H1 (cell line): ENCODE data around the gene TTC38. TPM values are rescaled to one million over a fixed set of nuclear protein-coding genes. Genes with fewer than 3 reads are reported as not detected.

ENCODE experiments used
- BCL11A ChIP-seq, 2 experiments: IDR thresholded peaks; one replicate each; pipeline ENCODE4 v1.6.1; 2011; ENCODE audit warnings: low read depth in 2 of 2, low read length in 2 of 2, mild to moderate bottlenecking in 2 of 2
- PHF8 ChIP-seq: fragments of 200-600 bp; sonication (generic); conservative IDR thresholded peaks from 2 replicates; pipeline ENCODE4 v1.7.1; 2012; ENCODE audit warnings: low read depth, mild to moderate bottlenecking, inconsistent platforms, low read length, moderate library complexity
- RFX5 ChIP-seq: IDR thresholded peaks from 2 replicates; pipeline ENCODE4 v1.6.1; 2011; ENCODE audit warnings: low read depth, low read length, improper control_type of control experiment, borderline replicate concordance
- RNF2 ChIP-seq: fragments of 200-900, 300-1000 bp; sonication (generic); IDR thresholded peaks from 2 replicates; pipeline ENCODE4 v1.7.1; 2016; ENCODE audit warnings: borderline replicate concordance, low read depth, mild to moderate bottlenecking, antibody characterized with exemption, low read length; ENCODE audit not compliant: poor library complexity, severe bottlenecking; ENCODE audit errors: missing control alignments
- RXRA ChIP-seq: IDR thresholded peaks from 2 replicates; pipeline ENCODE4 v1.6.1; 2011; ENCODE audit warnings: low read depth, mild to moderate bottlenecking, low read length, moderate library complexity; ENCODE audit not compliant: insufficient read depth
- SIN3A ChIP-seq, 2 experiments: IDR thresholded peaks in 1 of 2; conservative IDR thresholded peaks in 1 of 2; 2 replicates each; pipeline ENCODE4 v1.6.1; 2011 to 2012; ENCODE audit warnings: low read length in 2 of 2, improper control_type of control experiment in 1 of 2, low read depth in 1 of 2, mild to moderate bottlenecking in 1 of 2
- SP4 ChIP-seq: IDR thresholded peaks from 2 replicates; pipeline ENCODE4 v1.6.1; 2012; ENCODE audit warnings: low read length, inconsistent platforms
- TBP ChIP-seq: IDR thresholded peaks from 2 replicates; pipeline ENCODE4 v1.6.1; 2011; ENCODE audit warnings: low read depth, low read length, improper control_type of control experiment
- polyA plus RNA-seq, 7 experiments: library from polyadenylated mRNA; depleted of rRNA in 3 of 7; stranded (reverse) in 5 of 7; unstranded in 2 of 7; fragments of >200 nt in 5 of 7; fragments of 200-250 nt in 2 of 7; gene quantifications; 1 replicate in 5 of 7; 2 replicates in 1 of 7; 4 replicates in 1 of 7; pipeline versions ENCODE4 v1.2.1 to v1.2.3, GENCODE V29; 2011 to 2013; ENCODE audit warnings: missing spikeins in 2 of 7, mixed read lengths in 2 of 7
- total RNA-seq: library from RNA; stranded (reverse); fragmentation: NEBNext Ultra II Directional; extraction: Animal tissue kit (Norgen Biotek cat#: 25700); gene quantifications from 2 replicates; pipeline ENCODE4 v1.2.1, GENCODE V29; 2021
- TF ChIP-seq, protein P1 (sequence below): fragments of 300-600 bp; sonication (generic); IDR thresholded peaks from 2 replicates; pipeline ENCODE4 v1.7.1; 2012; ENCODE audit warnings: low read length, moderate library complexity, mild to moderate bottlenecking, inconsistent platforms; ENCODE audit not compliant: insufficient replicate concordance

Gene TTC38
- total and polyA plus RNA-seq, 2 of the 8 experiments (the other 6 are each of a cell fraction or from before 2014, with no cell fraction given): 25.3 to 34.8 TPM

- TF ChIP-seq, protein P1, sequence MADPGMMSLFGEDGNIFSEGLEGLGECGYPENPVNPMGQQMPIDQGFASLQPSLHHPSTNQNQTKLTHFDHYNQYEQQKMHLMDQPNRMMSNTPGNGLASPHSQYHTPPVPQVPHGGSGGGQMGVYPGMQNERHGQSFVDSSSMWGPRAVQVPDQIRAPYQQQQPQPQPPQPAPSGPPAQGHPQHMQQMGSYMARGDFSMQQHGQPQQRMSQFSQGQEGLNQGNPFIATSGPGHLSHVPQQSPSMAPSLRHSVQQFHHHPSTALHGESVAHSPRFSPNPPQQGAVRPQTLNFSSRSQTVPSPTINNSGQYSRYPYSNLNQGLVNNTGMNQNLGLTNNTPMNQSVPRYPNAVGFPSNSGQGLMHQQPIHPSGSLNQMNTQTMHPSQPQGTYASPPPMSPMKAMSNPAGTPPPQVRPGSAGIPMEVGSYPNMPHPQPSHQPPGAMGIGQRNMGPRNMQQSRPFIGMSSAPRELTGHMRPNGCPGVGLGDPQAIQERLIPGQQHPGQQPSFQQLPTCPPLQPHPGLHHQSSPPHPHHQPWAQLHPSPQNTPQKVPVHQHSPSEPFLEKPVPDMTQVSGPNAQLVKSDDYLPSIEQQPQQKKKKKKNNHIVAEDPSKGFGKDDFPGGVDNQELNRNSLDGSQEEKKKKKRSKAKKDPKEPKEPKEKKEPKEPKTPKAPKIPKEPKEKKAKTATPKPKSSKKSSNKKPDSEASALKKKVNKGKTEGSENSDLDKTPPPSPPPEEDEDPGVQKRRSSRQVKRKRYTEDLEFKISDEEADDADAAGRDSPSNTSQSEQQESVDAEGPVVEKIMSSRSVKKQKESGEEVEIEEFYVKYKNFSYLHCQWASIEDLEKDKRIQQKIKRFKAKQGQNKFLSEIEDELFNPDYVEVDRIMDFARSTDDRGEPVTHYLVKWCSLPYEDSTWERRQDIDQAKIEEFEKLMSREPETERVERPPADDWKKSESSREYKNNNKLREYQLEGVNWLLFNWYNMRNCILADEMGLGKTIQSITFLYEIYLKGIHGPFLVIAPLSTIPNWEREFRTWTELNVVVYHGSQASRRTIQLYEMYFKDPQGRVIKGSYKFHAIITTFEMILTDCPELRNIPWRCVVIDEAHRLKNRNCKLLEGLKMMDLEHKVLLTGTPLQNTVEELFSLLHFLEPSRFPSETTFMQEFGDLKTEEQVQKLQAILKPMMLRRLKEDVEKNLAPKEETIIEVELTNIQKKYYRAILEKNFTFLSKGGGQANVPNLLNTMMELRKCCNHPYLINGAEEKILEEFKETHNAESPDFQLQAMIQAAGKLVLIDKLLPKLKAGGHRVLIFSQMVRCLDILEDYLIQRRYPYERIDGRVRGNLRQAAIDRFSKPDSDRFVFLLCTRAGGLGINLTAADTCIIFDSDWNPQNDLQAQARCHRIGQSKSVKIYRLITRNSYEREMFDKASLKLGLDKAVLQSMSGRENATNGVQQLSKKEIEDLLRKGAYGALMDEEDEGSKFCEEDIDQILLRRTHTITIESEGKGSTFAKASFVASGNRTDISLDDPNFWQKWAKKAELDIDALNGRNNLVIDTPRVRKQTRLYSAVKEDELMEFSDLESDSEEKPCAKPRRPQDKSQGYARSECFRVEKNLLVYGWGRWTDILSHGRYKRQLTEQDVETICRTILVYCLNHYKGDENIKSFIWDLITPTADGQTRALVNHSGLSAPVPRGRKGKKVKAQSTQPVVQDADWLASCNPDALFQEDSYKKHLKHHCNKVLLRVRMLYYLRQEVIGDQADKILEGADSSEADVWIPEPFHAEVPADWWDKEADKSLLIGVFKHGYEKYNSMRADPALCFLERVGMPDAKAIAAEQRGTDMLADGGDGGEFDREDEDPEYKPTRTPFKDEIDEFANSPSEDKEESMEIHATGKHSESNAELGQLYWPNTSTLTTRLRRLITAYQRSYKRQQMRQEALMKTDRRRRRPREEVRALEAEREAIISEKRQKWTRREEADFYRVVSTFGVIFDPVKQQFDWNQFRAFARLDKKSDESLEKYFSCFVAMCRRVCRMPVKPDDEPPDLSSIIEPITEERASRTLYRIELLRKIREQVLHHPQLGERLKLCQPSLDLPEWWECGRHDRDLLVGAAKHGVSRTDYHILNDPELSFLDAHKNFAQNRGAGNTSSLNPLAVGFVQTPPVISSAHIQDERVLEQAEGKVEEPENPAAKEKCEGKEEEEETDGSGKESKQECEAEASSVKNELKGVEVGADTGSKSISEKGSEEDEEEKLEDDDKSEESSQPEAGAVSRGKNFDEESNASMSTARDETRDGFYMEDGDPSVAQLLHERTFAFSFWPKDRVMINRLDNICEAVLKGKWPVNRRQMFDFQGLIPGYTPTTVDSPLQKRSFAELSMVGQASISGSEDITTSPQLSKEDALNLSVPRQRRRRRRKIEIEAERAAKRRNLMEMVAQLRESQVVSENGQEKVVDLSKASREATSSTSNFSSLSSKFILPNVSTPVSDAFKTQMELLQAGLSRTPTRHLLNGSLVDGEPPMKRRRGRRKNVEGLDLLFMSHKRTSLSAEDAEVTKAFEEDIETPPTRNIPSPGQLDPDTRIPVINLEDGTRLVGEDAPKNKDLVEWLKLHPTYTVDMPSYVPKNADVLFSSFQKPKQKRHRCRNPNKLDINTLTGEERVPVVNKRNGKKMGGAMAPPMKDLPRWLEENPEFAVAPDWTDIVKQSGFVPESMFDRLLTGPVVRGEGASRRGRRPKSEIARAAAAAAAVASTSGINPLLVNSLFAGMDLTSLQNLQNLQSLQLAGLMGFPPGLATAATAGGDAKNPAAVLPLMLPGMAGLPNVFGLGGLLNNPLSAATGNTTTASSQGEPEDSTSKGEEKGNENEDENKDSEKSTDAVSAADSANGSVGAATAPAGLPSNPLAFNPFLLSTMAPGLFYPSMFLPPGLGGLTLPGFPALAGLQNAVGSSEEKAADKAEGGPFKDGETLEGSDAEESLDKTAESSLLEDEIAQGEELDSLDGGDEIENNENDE: no peak
- TF ChIP-seq RNF2 (no peak), SIN3A (conservative IDR thresholded peaks at IDR 0.05 in 1 of 2, IDR thresholded peaks at IDR 0.05 in 1 of 2; ENCODE audit: low read depth in 1 of 2, low read length in 2 of 2) (no peak), PHF8 (no peak), TBP (no peak), SP4 (no peak), RFX5 (no peak), BCL11A (IDR thresholded peaks at IDR 0.05; ENCODE audit: low read depth in 2 of 2, low read length in 2 of 2) (no peak), RXRA (no peak)
Observed at GRCh38 chr22:46286941-46287872, 19.4 kb downstream of the TTC38 start (continued).
